EL (cell line): Measurements from ENCODE around the gene OR6B2.
A peak's percentile ranks its signal among the peaks of the same experiment; 100 is the strongest.
"Not testable (repeated sequence)": the region's sequence is repeated elsewhere in the genome, so short reads cannot be mapped to it uniquely, and the experiment has no call there.

Experiments used
- DNase-seq: peaks from one replicate; pipeline ENCODE4 v3.0.0-alpha.2; 2016

The OR6B2 gene

GRCh38 chr2:240030379-240031094 lies at the start of gene OR6B2:
OR6B2 (minus strand) TSS chr2:240030429; CDS start chr2:240030429, 0 bp downstream.
- DNase-seq = no peak

- DNase-seq = no peak
Observed at GRCh38 chr2:240078631-240079030, 48.4 kb upstream of the OR6B2 start.

- DNase-seq = no peak
Observed at GRCh38 chr2:240077442-240077841, 47.2 kb upstream of the OR6B2 start.

- DNase-seq = no peak
Observed at GRCh38 chr2:240074545-240074944, 44.3 kb upstream of the OR6B2 start.

GRCh38 chr2:240070907-240071306 lies 40.7 kb upstream of the OR6B2 start:
- DNase-seq = no peak

- no peak for DNase-seq
Observed at GRCh38 chr2:240069829-240070228, 39.6 kb upstream of the OR6B2 start.

- no peak for DNase-seq
Observed at GRCh38 chr2:240068193-240068592, 38.0 kb upstream of the OR6B2 start.

- DNase-seq = no peak
Observed at GRCh38 chr2:240066489-240066888, 36.3 kb upstream of the OR6B2 start.

GRCh38 chr2:240064898-240065297 lies 34.7 kb upstream of the OR6B2 start:
- DNase-seq = no peak

GRCh38 chr2:240060977-240061591 lies 30.9 kb upstream of the OR6B2 start:
- DNase-seq = peak; percentile 46

GRCh38 chr2:240056678-240057077 lies 26.4 kb upstream of the OR6B2 start:
- no peak for DNase-seq

GRCh38 chr2:240055177-240055917 lies 25.1 kb upstream of the OR6B2 start:
- DNase-seq = no peak

GRCh38 chr2:240053173-240054155 lies 23.2 kb upstream of the OR6B2 start, which contains the start of gene OR6B3:
OR6B3 (minus strand) TSS chr2:240053521.
- no peak for DNase-seq

- DNase-seq = no peak
Observed at GRCh38 chr2:240052524-240052923, 22.3 kb upstream of the OR6B2 start.

GRCh38 chr2:240051697-240052096 lies 21.5 kb upstream of the OR6B2 start:
- DNase-seq = no peak

- no peak for DNase-seq
Observed at GRCh38 chr2:240050278-240050677, 20.0 kb upstream of the OR6B2 start.

GRCh38 chr2:240048237-240048636 lies 18.0 kb upstream of the OR6B2 start:
- no peak for DNase-seq

GRCh38 chr2:240045098-240045497 lies 14.9 kb upstream of the OR6B2 start:
- DNase-seq = no peak

- not testable (repeated sequence) for DNase-seq
Observed at GRCh38 chr2:240044096-240044495, 13.9 kb upstream of the OR6B2 start.

- no peak for DNase-seq
Observed at GRCh38 chr2:240043279-240043989, 13.2 kb upstream of the OR6B2 start.

GRCh38 chr2:240042740-240043139 lies 12.5 kb upstream of the OR6B2 start:
- DNase-seq = no peak

GRCh38 chr2:240041363-240041762 lies 11.1 kb upstream of the OR6B2 start:
- no peak for DNase-seq
